Stomach (tissue), 4 donors: ENCODE measurements around the gene DNAJC8.

Source experiments
- POLR2A ChIP-seq, 4 donors: fragments of 450-650 bp; IDR thresholded peaks; one replicate each; pipeline ENCODE4 v1.6.1; 2016; ENCODE audit warnings: antibody characterized with exemption in 4 of 4, control low read depth in 2 of 4, mild to moderate bottlenecking in 1 of 4, moderate library complexity in 1 of 4
- TF ChIP-seq, protein P1 (sequence below), 7 experiments: fragments of 450-650 bp in 4 of 7; fragments of 200-600 bp in 3 of 7; sonication (generic) in 3 of 7; IDR thresholded peaks; one replicate each; pipeline ENCODE4 v1.5.1; 2016 to 2019; ENCODE audit warnings: antibody characterized with exemption in 7 of 7, control low read depth in 2 of 7, mild to moderate bottlenecking in 1 of 7

- TF ChIP-seq, protein P1, sequence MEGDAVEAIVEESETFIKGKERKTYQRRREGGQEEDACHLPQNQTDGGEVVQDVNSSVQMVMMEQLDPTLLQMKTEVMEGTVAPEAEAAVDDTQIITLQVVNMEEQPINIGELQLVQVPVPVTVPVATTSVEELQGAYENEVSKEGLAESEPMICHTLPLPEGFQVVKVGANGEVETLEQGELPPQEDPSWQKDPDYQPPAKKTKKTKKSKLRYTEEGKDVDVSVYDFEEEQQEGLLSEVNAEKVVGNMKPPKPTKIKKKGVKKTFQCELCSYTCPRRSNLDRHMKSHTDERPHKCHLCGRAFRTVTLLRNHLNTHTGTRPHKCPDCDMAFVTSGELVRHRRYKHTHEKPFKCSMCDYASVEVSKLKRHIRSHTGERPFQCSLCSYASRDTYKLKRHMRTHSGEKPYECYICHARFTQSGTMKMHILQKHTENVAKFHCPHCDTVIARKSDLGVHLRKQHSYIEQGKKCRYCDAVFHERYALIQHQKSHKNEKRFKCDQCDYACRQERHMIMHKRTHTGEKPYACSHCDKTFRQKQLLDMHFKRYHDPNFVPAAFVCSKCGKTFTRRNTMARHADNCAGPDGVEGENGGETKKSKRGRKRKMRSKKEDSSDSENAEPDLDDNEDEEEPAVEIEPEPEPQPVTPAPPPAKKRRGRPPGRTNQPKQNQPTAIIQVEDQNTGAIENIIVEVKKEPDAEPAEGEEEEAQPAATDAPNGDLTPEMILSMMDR (IDR thresholded peaks at IDR 0.05) = no peak
- no peak for TF ChIP-seq POLR2A (IDR thresholded peaks at IDR 0.05)
Measured at GRCh38 chr1:28194326-28195035, 38.3 kb downstream of the DNAJC8 start.
